Activated CD8-positive, alpha-beta memory T cell treated with anti-CD3 and anti-CD28 coated beads for 36 hours (primary cell): ENCODE data around the gene WASHC2A. TPM values are rescaled to one million over a fixed set of nuclear protein-coding genes. Genes with fewer than 3 reads are reported as not detected.
"Not testable (repeated sequence)": the region's sequence is repeated elsewhere in the genome, so short reads cannot be mapped to it uniquely, and the experiment has no call there.

Source experiments
- CTCF ChIA-PET: fragments of 350-600 bp; sonication (Branson Sonifier 250); formaldehyde crosslinking; loops from one replicate; lab custom pipeline; 2021; ENCODE audit warnings: antibody characterized with exemption; lab: Charles Lee
- POLR2A ChIA-PET: fragments of 350-600 bp; sonication (Branson Sonifier 250); formaldehyde crosslinking; loops from one replicate; lab custom pipeline; 2021; ENCODE audit warnings: antibody characterized with exemption; lab: Charles Lee
- total RNA-seq, 2 experiments: library from RNA; stranded (reverse); gene quantifications; one replicate each; pipeline ENCODE4 v1.2.3, GENCODE V29; 2021

WASHC2A gene
- total RNA-seq, 2 experiments from 2014 or later: 28.8 to 33.0 TPM

GRCh38 chr10:50056654-50057053, 11.1 kb upstream of the WASHC2A start:
- POLR2A ChIA-PET, CTCF ChIA-PET: not testable (repeated sequence)

GRCh38 chr10:50058727-50059126, 9.0 kb upstream of the WASHC2A start:
- POLR2A ChIA-PET, CTCF ChIA-PET: not testable (repeated sequence)

- CTCF ChIA-PET, POLR2A ChIA-PET: not testable (repeated sequence)
Measured at GRCh38 chr10:50059946-50060345, 7.8 kb upstream of the WASHC2A start.

GRCh38 chr10:50061548-50061947, 6.2 kb upstream of the WASHC2A start:
- CTCF ChIA-PET, POLR2A ChIA-PET: not testable (repeated sequence)

- ChIA-PET CTCF (no interaction called here), POLR2A (no interaction called here)
Measured at GRCh38 chr10:50063100-50063499, 4.7 kb upstream of the WASHC2A start.

GRCh38 chr10:50068352-50068659, 552 bp downstream of the WASHC2A start:
- POLR2A ChIA-PET, CTCF ChIA-PET: not testable (repeated sequence)

- CTCF ChIA-PET, POLR2A ChIA-PET: not testable (repeated sequence)
Measured at GRCh38 chr10:50075139-50075538, 7.4 kb downstream of the WASHC2A start.

GRCh38 chr10:50075544-50075943, 7.8 kb downstream of the WASHC2A start:
- CTCF ChIA-PET, POLR2A ChIA-PET: not testable (repeated sequence)

- POLR2A ChIA-PET, CTCF ChIA-PET: not testable (repeated sequence)
Measured at GRCh38 chr10:50091304-50091703, 23.6 kb downstream of the WASHC2A start.

GRCh38 chr10:50092928-50093327, 25.2 kb downstream of the WASHC2A start:
- POLR2A ChIA-PET, CTCF ChIA-PET: not testable (repeated sequence)

- CTCF ChIA-PET, POLR2A ChIA-PET: not testable (repeated sequence)
Measured at GRCh38 chr10:50094630-50095029, 26.9 kb downstream of the WASHC2A start.

GRCh38 chr10:50095402-50095801, 27.6 kb downstream of the WASHC2A start:
- CTCF ChIA-PET, POLR2A ChIA-PET: not testable (repeated sequence)

GRCh38 chr10:50096722-50097121, 29.0 kb downstream of the WASHC2A start:
- POLR2A ChIA-PET, CTCF ChIA-PET: not testable (repeated sequence)

- CTCF ChIA-PET, POLR2A ChIA-PET: not testable (repeated sequence)
Measured at GRCh38 chr10:50098645-50099044, 30.9 kb downstream of the WASHC2A start.

GRCh38 chr10:50101139-50101582, 33.4 kb downstream of the WASHC2A start:
- POLR2A ChIA-PET, CTCF ChIA-PET: not testable (repeated sequence)

- CTCF ChIA-PET, POLR2A ChIA-PET: not testable (repeated sequence)
Measured at GRCh38 chr10:50101747-50102146, 34.0 kb downstream of the WASHC2A start.

- POLR2A ChIA-PET: not testable (repeated sequence)
Measured at GRCh38 chr10:50102267-50102666, 34.5 kb downstream of the WASHC2A start.

GRCh38 chr10:50108999-50109698, 41.4 kb downstream of the WASHC2A start:
- POLR2A ChIA-PET, CTCF ChIA-PET: not testable (repeated sequence)

More at GRCh38 chr10:50102267-50102666, 34.5 kb downstream of the WASHC2A start:
- CTCF ChIA-PET: not testable (repeated sequence)

- POLR2A ChIA-PET, CTCF ChIA-PET: not testable (repeated sequence)
Measured at GRCh38 chr10:50112419-50113112, 44.8 kb downstream of the WASHC2A start.

- CTCF ChIA-PET, POLR2A ChIA-PET: not testable (repeated sequence)
Measured at GRCh38 chr10:50126765-50127164, 59.0 kb downstream of the WASHC2A start.

- POLR2A ChIA-PET, CTCF ChIA-PET: not testable (repeated sequence)
Measured at GRCh38 chr10:50127770-50128292, 60.1 kb downstream of the WASHC2A start.
